Prostate gland (tissue), 2 donors: ENCODE results near the gene FAXDC2. TPM values are rescaled to one million over a fixed set of nuclear protein-coding genes. Genes with fewer than 3 reads are reported as not detected.

Experiments
- DNase-seq: peaks from one replicate; pipeline ENCODE4 v3.0.0-alpha.2; 2019; ENCODE audit warnings: low spot score
- H3K27ac ChIP-seq, 2 donors: fragments of 200-600 bp; sonication (generic); 2 replicates each; pipeline ENCODE4 v1.5.1; 2017 to 2019
- H3K27me3 ChIP-seq: fragments of 200-600 bp; sonication (generic); replicated peaks from 2 replicates; pipeline ENCODE4 v1.5.1; 2019; ENCODE audit not compliant: insufficient read depth
- H3K36me3 ChIP-seq, 2 donors: fragments of 200-600 bp; sonication (generic); 1 replicate in 1 of 2; 2 replicates in 1 of 2; pipeline versions ENCODE4 v1.5.1 to v1.8.1; 2017 to 2019
- H3K4me1 ChIP-seq: fragments of 200-600 bp; sonication (generic); replicated peaks from 2 replicates; pipeline ENCODE4 v1.5.1; 2019
- H3K4me3 ChIP-seq, 2 donors: fragments of 200-600 bp; sonication (generic); 2 replicates each; pipeline ENCODE4 v1.5.1; 2017 to 2019
- H3K9me3 ChIP-seq: fragments of 200-600 bp; sonication (generic); 2 replicates; pipeline ENCODE4 v1.5.1; 2017
- POLR2A ChIP-seq: fragments of 450-650 bp; IDR thresholded peaks from one replicate; pipeline ENCODE4 v1.6.1; 2016; ENCODE audit warnings: antibody characterized with exemption, mild to moderate bottlenecking
- POLR2AphosphoS5 ChIP-seq: sonication (generic); formaldehyde crosslinking; IDR thresholded peaks from one replicate; pipeline ENCODE4 v1.6.1; 2017; ENCODE audit warnings: antibody characterized with exemption
- WGBS: methylation state at CpG from one replicate; pipeline ENCODE4 v1.1.5; 2018; 5-methylcytosine and 5-hydroxymethylcytosine counted together
- intact Hi-C: fragments of 100-400 bp; cut with DNase I; formaldehyde crosslinking; loops from one replicate; pipeline ENCODE4 v1.14.2; 2022
- total RNA-seq, 2 donors: library from RNA; depleted of rRNA; stranded (reverse); fragments of >200 nt; gene quantifications; one replicate each; pipeline ENCODE4 v1.1.0, GENCODE V29; 2016
- TF ChIP-seq, protein P1 (sequence below), 4 experiments: fragments of 200-600 bp in 2 of 4; fragments of 450-650 bp in 2 of 4; sonication (generic) in 2 of 4; IDR thresholded peaks; 1 replicate in 3 of 4; 2 replicates in 1 of 4; pipeline ENCODE4 v1.5.1; 2016 to 2019; ENCODE audit warnings: antibody characterized with exemption in 4 of 4, mild to moderate bottlenecking in 2 of 4, moderate library complexity in 2 of 4

Gene FAXDC2
- total RNA-seq, 2 donors from 2014 or later = 35.3 to 81.7 TPM

DNA sequence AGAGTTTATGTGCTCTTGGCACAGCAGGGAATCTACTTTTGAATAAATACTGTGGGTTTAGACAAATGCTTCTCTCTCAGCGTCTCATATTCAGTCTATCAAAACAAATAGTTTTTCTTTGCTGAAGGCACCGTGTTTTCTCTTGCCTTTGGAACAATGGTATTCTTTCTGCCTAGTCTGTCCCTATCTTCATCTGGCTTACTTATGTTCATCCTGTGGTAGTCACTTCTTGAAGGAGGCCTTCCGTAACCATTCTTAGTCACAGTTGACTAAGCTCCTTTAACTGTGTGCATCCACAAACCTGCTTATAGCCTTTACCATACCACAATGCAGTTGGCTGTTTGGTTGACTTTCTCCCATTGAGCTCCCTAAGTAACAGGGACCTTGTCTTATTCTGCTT lies 49.3 kb downstream of the FAXDC2 start:
- Histone ChIP-seq H3K4me3 (no peak overlapping the region), H3K9me3 (no peaks in the 10 kb centered on the region), H3K27ac (no peak overlapping the region), H3K27me3 (no peaks in the 10 kb centered on the region), H3K36me3 (peaks cover 13 to 54% of the 10 kb centered on the region in 2 donors), H3K4me1 (no peaks in the 10 kb centered on the region)
- intact Hi-C loops = no loop called here
- no peak for DNase-seq
- TF ChIP-seq POLR2A = no peak
- TF ChIP-seq, protein P1, sequence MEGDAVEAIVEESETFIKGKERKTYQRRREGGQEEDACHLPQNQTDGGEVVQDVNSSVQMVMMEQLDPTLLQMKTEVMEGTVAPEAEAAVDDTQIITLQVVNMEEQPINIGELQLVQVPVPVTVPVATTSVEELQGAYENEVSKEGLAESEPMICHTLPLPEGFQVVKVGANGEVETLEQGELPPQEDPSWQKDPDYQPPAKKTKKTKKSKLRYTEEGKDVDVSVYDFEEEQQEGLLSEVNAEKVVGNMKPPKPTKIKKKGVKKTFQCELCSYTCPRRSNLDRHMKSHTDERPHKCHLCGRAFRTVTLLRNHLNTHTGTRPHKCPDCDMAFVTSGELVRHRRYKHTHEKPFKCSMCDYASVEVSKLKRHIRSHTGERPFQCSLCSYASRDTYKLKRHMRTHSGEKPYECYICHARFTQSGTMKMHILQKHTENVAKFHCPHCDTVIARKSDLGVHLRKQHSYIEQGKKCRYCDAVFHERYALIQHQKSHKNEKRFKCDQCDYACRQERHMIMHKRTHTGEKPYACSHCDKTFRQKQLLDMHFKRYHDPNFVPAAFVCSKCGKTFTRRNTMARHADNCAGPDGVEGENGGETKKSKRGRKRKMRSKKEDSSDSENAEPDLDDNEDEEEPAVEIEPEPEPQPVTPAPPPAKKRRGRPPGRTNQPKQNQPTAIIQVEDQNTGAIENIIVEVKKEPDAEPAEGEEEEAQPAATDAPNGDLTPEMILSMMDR (IDR thresholded peaks at IDR 0.05) = no peak
- TF ChIP-seq POLR2AphosphoS5 = no peak
- 74% methylated on average over 3 of the region's 3 CpGs for WGBS

DNA sequence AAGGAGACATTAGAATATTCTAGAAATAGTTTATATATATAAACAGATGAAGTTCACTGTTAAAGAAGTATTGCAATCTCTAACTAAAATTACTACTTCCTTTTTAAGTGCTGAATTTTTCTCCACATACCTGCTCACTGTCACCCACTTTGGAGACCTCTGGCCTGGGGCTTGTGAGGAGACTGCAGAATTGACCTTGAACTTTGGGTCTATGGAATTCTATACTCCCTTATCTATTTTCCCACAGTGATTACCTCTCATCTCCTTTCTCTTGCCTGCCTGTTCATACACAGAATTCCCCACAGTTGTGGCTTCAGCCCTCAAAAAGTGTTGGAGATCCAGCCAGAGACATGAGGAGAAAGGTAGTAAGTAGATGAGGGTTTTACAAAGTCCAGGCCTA lies 49.8 kb downstream of the FAXDC2 start:
- no peaks in the 10 kb centered on the region for H3K27me3 ChIP-seq
- H3K36me3 ChIP-seq = peaks cover 13 to 49% of the 10 kb centered on the region in 2 donors
- H3K27ac ChIP-seq = no peak overlapping the region
- no peaks in the 10 kb centered on the region for H3K9me3 ChIP-seq
- intact Hi-C loops = no loop called here
- no peak overlapping the region for H3K4me3 ChIP-seq
- TF ChIP-seq POLR2A = no peak
- no peak for TF ChIP-seq POLR2AphosphoS5
- TF ChIP-seq, protein P1 (IDR thresholded peaks at IDR 0.05) = no peak
- H3K4me1 ChIP-seq = no peaks in the 10 kb centered on the region
- DNase-seq = no peak

DNA sequence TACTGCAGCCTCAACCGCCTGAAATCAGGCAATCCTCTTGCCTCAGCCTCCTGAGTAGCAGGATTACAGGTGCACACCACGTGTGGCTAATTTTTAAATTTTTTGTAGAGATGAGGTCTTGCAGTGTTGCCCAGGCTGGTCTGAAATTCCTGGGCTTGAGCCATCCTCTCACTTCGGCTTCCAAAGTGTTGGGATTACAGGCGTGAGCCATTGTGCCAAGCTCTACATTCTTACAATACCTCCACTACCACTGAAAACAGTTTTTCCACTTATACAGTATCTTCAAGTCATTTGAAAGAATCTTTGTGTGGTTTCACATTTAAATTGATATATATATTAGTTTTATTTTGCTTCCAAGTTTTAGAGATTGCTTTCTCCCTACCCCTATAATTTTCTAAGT lies 52.6 kb downstream of the FAXDC2 start:
- Histone ChIP-seq H3K4me3 (no peak overlapping the region), H3K4me1 (no peaks in the 10 kb centered on the region), H3K9me3 (no peaks in the 10 kb centered on the region), H3K27me3 (no peaks in the 10 kb centered on the region), H3K36me3 (peaks cover 6 to 30% of the 10 kb centered on the region in 2 donors), H3K27ac (no peak overlapping the region)
- intact Hi-C loops = no loop called here
- WGBS = 61% methylated on average over 4 of the region's 4 CpGs
- DNase-seq = no peak
- TF ChIP-seq, protein P1 (IDR thresholded peaks at IDR 0.05) = no peak
- TF ChIP-seq POLR2A = no peak
- no peak for TF ChIP-seq POLR2AphosphoS5

DNA sequence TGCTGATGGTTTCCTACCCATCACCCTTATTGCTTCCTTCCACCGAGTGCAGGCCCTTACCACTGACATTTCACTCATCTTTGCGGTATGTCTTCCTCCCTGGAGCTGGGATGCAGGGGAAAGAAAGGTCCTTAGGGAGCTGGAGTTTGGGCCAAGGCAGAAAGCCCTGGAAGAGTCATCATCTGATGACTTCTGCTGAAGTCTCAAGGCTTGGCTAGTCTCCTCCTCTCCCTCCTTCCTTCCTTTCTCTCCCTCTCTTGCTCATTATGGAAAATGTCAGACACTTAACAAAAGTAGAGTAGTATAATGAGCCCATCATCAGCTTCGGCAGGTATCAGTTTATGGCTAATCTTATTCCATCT lies 55.2 kb downstream of the FAXDC2 start:
- Histone ChIP-seq H3K4me3 (no peak overlapping the region), H3K9me3 (no peaks in the 10 kb centered on the region), H3K27me3 (no peaks in the 10 kb centered on the region), H3K36me3 (peaks cover 4 to 6% of the 10 kb centered on the region in 2 donors), H3K4me1 (no peaks in the 10 kb centered on the region), H3K27ac (no peak overlapping the region)
- WGBS = 77% methylated on average over 3 of the region's 3 CpGs
- TF ChIP-seq POLR2A (no peak), POLR2AphosphoS5 (no peak)
- TF ChIP-seq, protein P1 (IDR thresholded peaks at IDR 0.05) = no peak
- intact Hi-C loops = no loop called here
- DNase-seq = no peak

GRCh38 chr5:154794525-154795234 lies 55.7 kb downstream of the FAXDC2 start:
- H3K4me3 ChIP-seq = no peak overlapping the region
- no peaks in the 10 kb centered on the region for H3K27me3 ChIP-seq
- H3K27ac ChIP-seq = no peak overlapping the region
- no peak for DNase-seq
- 56% methylated on average over 7 of the region's 7 CpGs for WGBS
- no peaks in the 10 kb centered on the region for H3K9me3 ChIP-seq
- TF ChIP-seq POLR2A (no peak), POLR2AphosphoS5 (no peak)
- TF ChIP-seq, protein P1 (IDR thresholded peaks at IDR 0.05) = no peak
- H3K36me3 ChIP-seq = peaks cover 3 to 4% of the 10 kb centered on the region in 2 donors
- intact Hi-C loops = no loop called here
- H3K4me1 ChIP-seq = no peaks in the 10 kb centered on the region
